NT2/D1 (cell line): ENCODE results near the gene EXOC3L4.

Experiments
- SUZ12 ChIP-seq: IDR thresholded peaks from 2 replicates; pipeline ENCODE4 v1.6.1; 2011; ENCODE audit not compliant: insufficient read length, insufficient read depth; ENCODE audit errors: extremely low read depth
- YY1 ChIP-seq: IDR thresholded peaks from 2 replicates; pipeline ENCODE4 v1.6.1; 2011; ENCODE audit not compliant: insufficient read length, insufficient read depth
- ZNF274 ChIP-seq: IDR thresholded peaks from 2 replicates; pipeline ENCODE4 v1.6.1; 2011; ENCODE audit warnings: mild to moderate bottlenecking, low read depth, low read length

GRCh38 chr14:103134919-103135318 lies 40.4 kb downstream of the EXOC3L4 start:
- TF ChIP-seq SUZ12, result no peak
- no peak for TF ChIP-seq YY1
- TF ChIP-seq ZNF274, result no peak
